ENCODE data around the gene MCU. TPM values are rescaled to one million over a fixed set of nuclear protein-coding genes. Genes with fewer than 3 reads are reported as not detected.
A peak's percentile ranks its signal among the peaks of the same experiment; 100 is the strongest.

Gene MCU
- total RNA-seq, 4 donors from 2014 or later = 14.9 to 20.6 (median 19.5) TPM

GRCh38 chr10:72740528-72740927, 48.6 kb downstream of the MCU start:
- Histone ChIP-seq H3K4me1 (peaks cover 53 to 74% (median 64%) of the 10 kb centered on the region in 4 donors), H3K27ac (replicated peaks in 1 of 4) (no peak overlapping the region), H3K4me3 (no peak overlapping the region), H3K36me3 (no peaks in the 10 kb centered on the region), H3K9me3 (no peaks in the 10 kb centered on the region), H3K27me3 (no peaks in the 10 kb centered on the region)
- no peak for DNase-seq (ENCODE audit: extremely low spot score)
- TF ChIP-seq POLR2A (IDR thresholded peaks at IDR 0.05; ENCODE audit: low read depth) (no peak), POLR2AphosphoS5 (IDR thresholded peaks at IDR 0.05) (peak; percentile 19 to 22)
- intact Hi-C loops (cut with DNase I) = no loop called here
- WGBS = 54% methylated on average over 2 of the region's 2 CpGs

DNA sequence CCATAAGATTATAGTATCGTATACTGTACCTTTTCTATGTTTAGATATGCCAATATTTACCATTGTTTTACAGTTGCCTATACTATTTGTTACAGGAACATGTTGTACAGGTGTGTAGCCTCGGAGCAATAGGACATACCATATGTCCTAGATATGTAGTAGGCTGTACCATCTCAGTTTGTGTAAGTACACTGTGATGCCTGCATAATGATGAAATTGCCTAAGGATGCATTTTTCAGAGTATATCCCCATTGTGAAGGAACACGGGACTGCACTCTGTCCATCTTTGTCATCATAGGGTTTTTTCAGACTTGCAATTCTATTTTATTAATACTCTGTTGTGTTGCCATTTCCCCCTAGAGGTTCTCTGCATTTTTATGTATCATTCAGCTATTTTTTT, 50.1 kb downstream of the MCU start:
- TF ChIP-seq POLR2A (IDR thresholded peaks at IDR 0.05; ENCODE audit: low read depth) = no peak
- TF ChIP-seq, protein P1, sequence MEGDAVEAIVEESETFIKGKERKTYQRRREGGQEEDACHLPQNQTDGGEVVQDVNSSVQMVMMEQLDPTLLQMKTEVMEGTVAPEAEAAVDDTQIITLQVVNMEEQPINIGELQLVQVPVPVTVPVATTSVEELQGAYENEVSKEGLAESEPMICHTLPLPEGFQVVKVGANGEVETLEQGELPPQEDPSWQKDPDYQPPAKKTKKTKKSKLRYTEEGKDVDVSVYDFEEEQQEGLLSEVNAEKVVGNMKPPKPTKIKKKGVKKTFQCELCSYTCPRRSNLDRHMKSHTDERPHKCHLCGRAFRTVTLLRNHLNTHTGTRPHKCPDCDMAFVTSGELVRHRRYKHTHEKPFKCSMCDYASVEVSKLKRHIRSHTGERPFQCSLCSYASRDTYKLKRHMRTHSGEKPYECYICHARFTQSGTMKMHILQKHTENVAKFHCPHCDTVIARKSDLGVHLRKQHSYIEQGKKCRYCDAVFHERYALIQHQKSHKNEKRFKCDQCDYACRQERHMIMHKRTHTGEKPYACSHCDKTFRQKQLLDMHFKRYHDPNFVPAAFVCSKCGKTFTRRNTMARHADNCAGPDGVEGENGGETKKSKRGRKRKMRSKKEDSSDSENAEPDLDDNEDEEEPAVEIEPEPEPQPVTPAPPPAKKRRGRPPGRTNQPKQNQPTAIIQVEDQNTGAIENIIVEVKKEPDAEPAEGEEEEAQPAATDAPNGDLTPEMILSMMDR (IDR thresholded peaks at IDR 0.05) = no peak
- no peak for TF ChIP-seq POLR2AphosphoS5 (IDR thresholded peaks at IDR 0.05)
- TF ChIP-seq EP300 (IDR thresholded peaks at IDR 0.05) = no peak
- intact Hi-C loops (cut with DNase I) = no loop called here
- H3K27me3 ChIP-seq = no peaks in the 10 kb centered on the region
- DNase-seq (ENCODE audit: extremely low spot score) = no peak
- no peaks in the 10 kb centered on the region for H3K36me3 ChIP-seq
- no peaks in the 10 kb centered on the region for H3K9me3 ChIP-seq
- 90% methylated on average over 3 of the region's 3 CpGs for WGBS
- no peak overlapping the region for H3K4me3 ChIP-seq
- peaks cover 42 to 74% (median 62%) of the 10 kb centered on the region in 4 donors for H3K4me1 ChIP-seq
- no peak overlapping the region for H3K27ac ChIP-seq (replicated peaks in 1 of 4)

- no peaks in the 10 kb centered on the region for H3K27me3 ChIP-seq
- no peak overlapping the region for H3K27ac ChIP-seq (replicated peaks in 1 of 4)
- H3K9me3 ChIP-seq = no peaks in the 10 kb centered on the region
- no peak for DNase-seq (ENCODE audit: extremely low spot score)
- no peak for TF ChIP-seq EP300 (IDR thresholded peaks at IDR 0.05)
- TF ChIP-seq, protein P1 (IDR thresholded peaks at IDR 0.05) = no peak
- TF ChIP-seq POLR2A (IDR thresholded peaks at IDR 0.05; ENCODE audit: low read depth) = no peak
- TF ChIP-seq POLR2AphosphoS5 (IDR thresholded peaks at IDR 0.05) = no peak
- no peaks in the 10 kb centered on the region for H3K36me3 ChIP-seq
- peaks cover 42 to 73% (median 57%) of the 10 kb centered on the region in 4 donors for H3K4me1 ChIP-seq
- H3K4me3 ChIP-seq = no peak overlapping the region
- 95% methylated on average over 5 of the region's 5 CpGs for WGBS
- intact Hi-C loops (cut with DNase I) = no loop called here
These were observed 50.9 kb downstream of the MCU start for GRCh38 chr10:72742797-72743196.

GRCh38 chr10:72744566-72744965, 52.6 kb downstream of the MCU start:
- H3K4me3 ChIP-seq = no peak overlapping the region
- intact Hi-C loops (cut with DNase I) = no loop called here
- no peak overlapping the region for H3K27ac ChIP-seq (replicated peaks in 1 of 4)

DNA sequence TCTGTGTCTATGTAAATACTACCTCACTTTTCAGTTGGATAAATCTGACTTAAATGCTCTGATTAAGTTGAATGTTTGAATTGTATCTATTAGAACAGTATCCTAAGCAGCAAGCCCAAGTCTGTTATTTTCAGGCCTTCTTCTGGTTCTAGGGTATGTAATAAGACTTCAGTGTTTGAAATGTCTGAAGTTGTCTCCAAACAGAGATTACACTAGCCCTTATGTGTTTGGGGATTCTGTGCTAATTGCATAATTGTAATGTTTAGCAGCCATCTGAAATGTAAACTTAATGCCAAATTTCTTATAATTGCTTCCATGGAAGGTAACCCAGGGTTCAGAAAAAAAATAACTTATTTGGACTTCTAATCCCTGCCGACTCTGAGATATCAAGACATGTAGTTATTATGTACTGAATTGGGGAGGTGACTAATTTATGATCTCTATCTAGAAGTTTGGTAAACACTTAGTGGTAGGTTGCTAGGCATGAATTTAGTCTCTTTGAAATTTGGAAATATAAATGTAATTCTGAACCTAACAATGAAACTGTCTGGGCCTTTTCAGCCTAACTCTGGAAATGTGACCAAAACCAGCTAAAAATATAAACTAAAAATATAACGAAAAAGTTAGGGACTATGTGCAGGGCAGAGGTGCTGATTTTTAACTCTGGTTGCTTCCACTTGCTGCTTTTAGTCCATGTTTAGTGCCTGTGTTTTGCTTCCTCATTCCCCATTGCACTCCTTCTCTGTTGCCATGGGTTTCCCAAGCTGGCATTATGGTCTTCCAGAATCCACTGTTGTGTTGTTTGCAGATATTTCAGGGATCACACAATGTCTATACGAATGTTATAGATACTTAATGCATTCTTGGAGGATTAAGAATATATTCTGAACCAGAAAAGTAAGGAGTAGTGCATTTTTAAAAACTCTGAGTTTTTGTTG, 54.8 kb downstream of the MCU start:
- Histone ChIP-seq H3K4me3 (no peak overlapping the region), H3K27ac (replicated peaks in 1 of 4) (peak overlapping the region in 2 of 4 donors; percentile 3 to 40), H3K4me1 (peaks cover 11 to 34% (median 27%) of the 10 kb centered on the region in 4 donors), H3K36me3 (no peaks in the 10 kb centered on the region), H3K27me3 (no peaks in the 10 kb centered on the region), H3K9me3 (no peaks in the 10 kb centered on the region)
- intact Hi-C loops (cut with DNase I) = no loop called here
- no peak for DNase-seq (ENCODE audit: extremely low spot score)
- 40% methylated on average over 3 of the region's 3 CpGs for WGBS
- TF ChIP-seq POLR2A (IDR thresholded peaks at IDR 0.05; ENCODE audit: low read depth) = no peak
- TF ChIP-seq, protein P1 (IDR thresholded peaks at IDR 0.05) = no peak
- no peak for TF ChIP-seq EP300 (IDR thresholded peaks at IDR 0.05)
- no peak for TF ChIP-seq POLR2AphosphoS5 (IDR thresholded peaks at IDR 0.05)

More at GRCh38 chr10:72744566-72744965, 52.6 kb downstream of the MCU start:
- Histone ChIP-seq H3K27me3 (no peaks in the 10 kb centered on the region), H3K9me3 (no peaks in the 10 kb centered on the region), H3K36me3 (no peaks in the 10 kb centered on the region), H3K4me1 (peaks cover 28 to 55% (median 40%) of the 10 kb centered on the region in 4 donors)
- TF ChIP-seq POLR2AphosphoS5 (IDR thresholded peaks at IDR 0.05) (no peak), POLR2A (IDR thresholded peaks at IDR 0.05; ENCODE audit: low read depth) (no peak), EP300 (IDR thresholded peaks at IDR 0.05) (no peak)
- TF ChIP-seq, protein P1 (IDR thresholded peaks at IDR 0.05) = no peak
- DNase-seq (ENCODE audit: extremely low spot score) = no peak
- WGBS = 69% methylated on average over 3 of the region's 3 CpGs
